CD4-positive, alpha-beta memory T cell (primary cell): Measurements from ENCODE around the gene PRR11. TPM values are rescaled to one million over a fixed set of nuclear protein-coding genes. Genes with fewer than 3 reads are reported as not detected.

Experiments
- CTCF ChIA-PET: fragments of 350-600 bp; sonication (Branson Sonifier 250); formaldehyde crosslinking; loops from one replicate; lab custom pipeline; 2021; ENCODE audit warnings: inconsistent platforms; ENCODE audit not compliant: partially characterized antibody; lab: Charles Lee
- POLR2A ChIA-PET: fragments of 350-600 bp; sonication (Branson Sonifier 250); formaldehyde crosslinking; loops from one replicate; lab custom pipeline; 2021; ENCODE audit not compliant: partially characterized antibody; lab: Charles Lee
- DNase-seq, 5 donors: peaks; one replicate each; pipeline versions ENCODE4 v3.0.0 to v3.0.0-alpha.2; 2020 to 2022; ENCODE audit warnings: mixed read lengths in 1 of 5
- H3K27ac ChIP-seq: one replicate; pipeline ENCODE4 v1.7.0; 2013; ENCODE audit warnings: low read depth, low read length
- H3K27me3 ChIP-seq: 2 replicates; pipeline ENCODE4 v1.7.0; 2013; ENCODE audit warnings: mild to moderate bottlenecking, low read length, moderate library complexity; ENCODE audit not compliant: insufficient read depth
- H3K36me3 ChIP-seq: 2 replicates; pipeline ENCODE4 v1.7.0; 2013; ENCODE audit warnings: mild to moderate bottlenecking, low read length, moderate library complexity; ENCODE audit not compliant: insufficient read depth
- H3K4me1 ChIP-seq: 2 replicates; pipeline ENCODE4 v1.7.0; 2013; ENCODE audit warnings: mild to moderate bottlenecking, low read length, moderate library complexity; ENCODE audit not compliant: insufficient read depth
- H3K4me3 ChIP-seq, 2 donors: one replicate each; pipeline ENCODE4 v1.7.0; 2013; ENCODE audit warnings: low read length in 2 of 2, mild to moderate bottlenecking in 1 of 2
- H3K9me3 ChIP-seq, 2 donors: one replicate each; pipeline ENCODE4 v1.7.0; 2013; ENCODE audit warnings: low read length in 2 of 2, control low read depth in 1 of 2; ENCODE audit not compliant: control insufficient read depth in 1 of 2
- H3K27ac Mint-ChIP-seq, 7 donors: one replicate each; pipeline ENCODE4 v1.8.0; 2020 to 2021; ENCODE audit warnings: mixed read lengths in 7 of 7, mild to moderate bottlenecking in 6 of 7, inconsistent platforms in 3 of 7, moderate library complexity in 3 of 7
- H3K27me3 Mint-ChIP-seq, 2 donors: one replicate each; pipeline ENCODE4 v1.8.0; 2020 to 2021; ENCODE audit warnings: mixed read lengths in 2 of 2
- H3K36me3 Mint-ChIP-seq, 2 donors: one replicate each; pipeline ENCODE4 v1.8.0; 2020 to 2021; ENCODE audit warnings: mixed read lengths in 2 of 2, inconsistent platforms in 1 of 2, mild to moderate bottlenecking in 1 of 2
- H3K4me1 Mint-ChIP-seq, 4 donors: one replicate each; pipeline ENCODE4 v1.8.0; 2020 to 2021; ENCODE audit warnings: mixed read lengths in 4 of 4, mild to moderate bottlenecking in 1 of 4
- H3K4me3 Mint-ChIP-seq, 8 donors: one replicate each; pipeline ENCODE4 v1.8.0; 2020 to 2021; ENCODE audit warnings: mixed read lengths in 8 of 8, mild to moderate bottlenecking in 7 of 8, moderate library complexity in 6 of 8, inconsistent platforms in 3 of 8
- H3K9me3 Mint-ChIP-seq, 8 donors: one replicate each; pipeline ENCODE4 v1.8.0; 2020 to 2021; ENCODE audit warnings: mixed read lengths in 8 of 8, mild to moderate bottlenecking in 5 of 8, inconsistent platforms in 3 of 8, moderate library complexity in 1 of 8
- intact Hi-C: fragments of 100-400 bp; cut with micrococcal nuclease; formaldehyde crosslinking; loops from one replicate; pipeline ENCODE4 v1.15.1; 2023
- polyA plus RNA-seq, 2 donors: library from polyadenylated mRNA; unstranded; fragments of 300-500 nt; fragmentation: Illumina TruSeq; gene quantifications; one replicate each; pipeline ENCODE4 v1.2.3, GENCODE V29; 2021
- total RNA-seq, 2 experiments: library from RNA; stranded (reverse); gene quantifications; one replicate each; pipeline ENCODE4 v1.2.3, GENCODE V29; 2021

PRR11 gene
- total and polyA plus RNA-seq, 4 experiments from 2014 or later = 0.37 to 2.1 (median 0.77) TPM

- Mint-ChIP-seq H3K4me3 (no peak overlapping the region), H3K27ac (peak overlapping the region in 2 of 7 donors; percentile 28 to 39)
Measured at GRCh38 chr17:59110973-59111372, 44.6 kb upstream of the PRR11 start.

DNA sequence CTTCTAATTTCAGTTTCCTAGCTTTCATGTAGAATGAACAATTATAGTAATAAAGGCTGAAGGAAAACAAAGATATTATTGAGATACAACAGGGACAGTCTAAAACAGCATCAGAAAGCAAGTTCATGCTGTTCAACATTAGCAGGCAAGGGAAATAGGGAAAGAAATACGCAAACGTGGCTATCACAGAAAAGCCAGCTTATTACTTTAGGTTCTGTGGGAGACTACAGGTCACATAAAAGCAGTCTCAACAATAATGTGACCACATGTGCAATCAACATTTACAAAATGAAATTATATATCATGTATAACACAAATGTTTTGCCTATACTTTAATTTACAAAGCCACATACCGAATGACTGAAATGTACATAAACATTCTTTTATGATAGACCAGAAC is 44.0 kb upstream of the PRR11 start:
- Histone ChIP-seq H3K9me3 (no peaks in the 10 kb centered on the region), H3K27ac (no peak overlapping the region), H3K27me3 (no peaks in the 10 kb centered on the region), H3K36me3 (peaks cover 5% of the 10 kb centered on the region), H3K4me3 (no peak overlapping the region), H3K4me1 (peaks cover 7% of the 10 kb centered on the region)
- no peak for DNase-seq
- ChIA-PET CTCF (no interaction called here), POLR2A (no interaction called here)
- Mint-ChIP-seq H3K27me3 (no peaks in the 10 kb centered on the region), H3K36me3 (peaks cover 8 to 20% of the 10 kb centered on the region in 2 donors), H3K4me3 (no peak overlapping the region), H3K9me3 (no peaks in the 10 kb centered on the region), H3K27ac (no peak overlapping the region), H3K4me1 (peaks cover 4 to 13% (median 10%) of the 10 kb centered on the region in 4 donors)
- intact Hi-C loops = no loop called here

More at GRCh38 chr17:59110973-59111372, 44.6 kb upstream of the PRR11 start:
- Mint-ChIP-seq H3K9me3 (no peaks in the 10 kb centered on the region), H3K27me3 (no peaks in the 10 kb centered on the region), H3K4me1 (peaks cover 5 to 19% (median 13%) of the 10 kb centered on the region in 4 donors), H3K36me3 (peaks cover 8 to 20% of the 10 kb centered on the region in 2 donors)
- no peaks in the 10 kb centered on the region for H3K27me3 ChIP-seq
- ChIA-PET CTCF (interaction anchor here (0.7 kb wide), 1 partner anchor 44 kb away, joined by 3 read pairs; the partner anchor contains the start of gene SKA2), POLR2A (no interaction called here)
- intact Hi-C loops = no loop called here
- peaks cover 7% of the 10 kb centered on the region for H3K4me1 ChIP-seq
- H3K9me3 ChIP-seq = no peaks in the 10 kb centered on the region
- no peak overlapping the region for H3K4me3 ChIP-seq
- H3K36me3 ChIP-seq = peaks cover 5% of the 10 kb centered on the region
- DNase-seq = no peak
- H3K27ac ChIP-seq = no peak overlapping the region

GRCh38 chr17:59115474-59115873 is 40.1 kb upstream of the PRR11 start:
- Histone ChIP-seq H3K27me3 (no peaks in the 10 kb centered on the region), H3K4me1 (no peaks in the 10 kb centered on the region), H3K4me3 (no peak overlapping the region), H3K36me3 (peaks cover 5% of the 10 kb centered on the region), H3K9me3 (no peaks in the 10 kb centered on the region), H3K27ac (no peak overlapping the region)
- CTCF ChIA-PET = no interaction called here
- intact Hi-C loops = no loop called here
- no peak for DNase-seq
- POLR2A ChIA-PET = no interaction called here
- Mint-ChIP-seq H3K27me3 (no peaks in the 10 kb centered on the region), H3K36me3 (peaks cover 8 to 25% of the 10 kb centered on the region in 2 donors), H3K27ac (no peak overlapping the region), H3K4me3 (no peak overlapping the region), H3K9me3 (no peaks in the 10 kb centered on the region), H3K4me1 (peaks cover 0 to 2% (median 0%) of the 10 kb centered on the region in 4 donors)

DNA sequence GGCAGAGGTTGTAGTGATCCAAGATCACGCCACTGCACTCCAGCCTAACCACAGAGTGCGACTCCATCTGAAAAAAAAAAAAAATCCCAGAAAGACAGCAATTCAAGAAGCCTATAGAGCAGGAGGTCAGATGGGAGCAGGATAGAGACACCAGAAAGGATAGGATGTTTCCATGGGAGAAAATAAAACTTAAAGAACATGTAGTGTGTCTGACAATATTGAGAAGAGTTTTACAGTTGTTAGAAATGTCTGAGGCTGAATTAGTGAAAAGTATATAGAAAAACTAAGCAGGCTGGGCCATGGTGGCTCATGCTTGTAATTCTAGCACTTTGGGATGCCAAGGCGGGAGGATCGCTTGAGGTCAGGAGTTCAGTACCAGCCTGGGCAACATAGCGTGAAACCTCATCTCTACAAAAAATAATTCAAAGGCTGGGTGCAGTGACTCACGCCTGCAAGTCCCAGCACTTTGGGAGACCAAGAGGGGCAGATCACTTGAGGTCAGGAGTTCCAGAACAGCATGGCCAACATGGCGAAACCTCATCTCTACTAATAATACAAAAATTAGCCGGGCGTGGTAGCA is 33.6 kb upstream of the PRR11 start:
- Mint-ChIP-seq H3K4me1 (peaks cover 0 to 5% (median 3%) of the 10 kb centered on the region in 4 donors), H3K27me3 (no peaks in the 10 kb centered on the region), H3K27ac (no peak overlapping the region), H3K9me3 (no peaks in the 10 kb centered on the region), H3K4me3 (no peak overlapping the region), H3K36me3 (peaks cover 15 to 26% of the 10 kb centered on the region in 2 donors)
- POLR2A ChIA-PET = no interaction called here
- H3K9me3 ChIP-seq = no peaks in the 10 kb centered on the region
- no peaks in the 10 kb centered on the region for H3K36me3 ChIP-seq
- no peaks in the 10 kb centered on the region for H3K27me3 ChIP-seq
- CTCF ChIA-PET = no interaction called here
- no peak overlapping the region for H3K27ac ChIP-seq
- no peak for DNase-seq
- H3K4me1 ChIP-seq = no peaks in the 10 kb centered on the region
- no peak overlapping the region for H3K4me3 ChIP-seq
- intact Hi-C loops = no loop called here

GRCh38 chr17:59124665-59125064 is 30.9 kb upstream of the PRR11 start:
- Mint-ChIP-seq H3K27ac (peak overlapping the region in 2 of 7 donors; percentile 55 to 78), H3K4me3 (no peak overlapping the region), H3K27me3 (no peaks in the 10 kb centered on the region), H3K36me3 (peaks cover 17 to 25% of the 10 kb centered on the region in 2 donors), H3K9me3 (no peaks in the 10 kb centered on the region), H3K4me1 (peaks cover 0 to 9% (median 5%) of the 10 kb centered on the region in 4 donors)
- H3K27me3 ChIP-seq = no peaks in the 10 kb centered on the region
- no peak for DNase-seq
- H3K27ac ChIP-seq = no peak overlapping the region
- intact Hi-C loops = no loop called here
- no peak overlapping the region for H3K4me3 ChIP-seq
- no peaks in the 10 kb centered on the region for H3K4me1 ChIP-seq
- H3K9me3 ChIP-seq = no peaks in the 10 kb centered on the region
- POLR2A ChIA-PET = no interaction called here
- CTCF ChIA-PET = interaction anchor here (1.1 to 2.1 kb wide), 3 partner anchors 11 to 25 kb away, joined by 3 to 7 read pairs (median 5); no protein-coding TSS in a partner anchor
- no peaks in the 10 kb centered on the region for H3K36me3 ChIP-seq

- no peaks in the 10 kb centered on the region for H3K4me1 ChIP-seq
- intact Hi-C loops = no loop called here
- H3K27ac ChIP-seq = no peak overlapping the region
- Mint-ChIP-seq H3K4me3 (no peak overlapping the region), H3K4me1 (peaks cover 0 to 9% (median 4%) of the 10 kb centered on the region in 4 donors), H3K27me3 (no peaks in the 10 kb centered on the region), H3K9me3 (no peaks in the 10 kb centered on the region), H3K36me3 (peaks cover 17 to 22% of the 10 kb centered on the region in 2 donors), H3K27ac (peak overlapping the region in 3 of 7 donors; percentile 12 to 55 (median 31))
- POLR2A ChIA-PET = no interaction called here
- no peaks in the 10 kb centered on the region for H3K36me3 ChIP-seq
- no peaks in the 10 kb centered on the region for H3K27me3 ChIP-seq
- CTCF ChIA-PET = no interaction called here
- H3K9me3 ChIP-seq = no peaks in the 10 kb centered on the region
- H3K4me3 ChIP-seq = no peak overlapping the region
- DNase-seq = no peak
Measured at GRCh38 chr17:59126809-59127417, 28.6 kb upstream of the PRR11 start.

DNA sequence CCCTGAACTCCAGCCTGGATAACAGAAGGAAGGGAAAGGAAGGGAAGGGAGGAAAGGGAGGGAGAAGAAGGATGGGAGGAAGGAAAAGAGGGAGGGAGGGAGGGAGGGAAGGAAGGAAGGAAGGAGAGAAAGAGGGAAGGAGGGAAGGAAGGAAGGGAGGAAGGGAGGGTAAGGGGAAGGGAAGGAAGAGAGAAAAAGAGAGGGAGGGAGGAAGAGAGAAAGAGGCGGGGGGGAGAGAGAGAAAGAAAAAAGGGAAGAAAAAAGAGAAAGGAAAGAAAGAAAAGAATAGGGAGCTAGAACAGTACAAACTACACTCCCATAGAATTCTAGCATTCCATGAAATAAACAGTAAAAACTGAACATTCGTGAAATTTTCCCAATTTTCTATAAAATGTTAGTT is 25.7 kb upstream of the PRR11 start:
- ChIA-PET CTCF (interaction anchor here (1.5 kb wide), 1 partner anchor 22 kb away, joined by 3 read pairs; no protein-coding TSS in a partner anchor), POLR2A (interaction anchor here (0.7 to 1.2 kb wide), 2 partner anchors 23 to 938 kb away, joined by 3 to 4 read pairs; partner anchors contain the start of gene TRIM37)
- H3K4me1 ChIP-seq = no peaks in the 10 kb centered on the region
- no peaks in the 10 kb centered on the region for H3K27me3 Mint-ChIP-seq
- H3K36me3 Mint-ChIP-seq = peaks cover 8 to 16% of the 10 kb centered on the region in 2 donors
- no peaks in the 10 kb centered on the region for H3K27me3 ChIP-seq
- H3K4me3 ChIP-seq = no peak overlapping the region
- no peak overlapping the region for H3K27ac ChIP-seq
- H3K4me1 Mint-ChIP-seq = peaks cover 4 to 13% (median 5%) of the 10 kb centered on the region in 4 donors
- intact Hi-C loops = no loop called here
- H3K36me3 ChIP-seq = no peaks in the 10 kb centered on the region
- H3K9me3 Mint-ChIP-seq = no peaks in the 10 kb centered on the region
- no peaks in the 10 kb centered on the region for H3K9me3 ChIP-seq
- no peak overlapping the region for H3K4me3 Mint-ChIP-seq
- no peak for DNase-seq
- H3K27ac Mint-ChIP-seq = no peak overlapping the region
